WTC11 (cell line): ENCODE measurements around the gene TMEM88.

Source experiments
- CREB1 ChIP-seq: sonication (generic); formaldehyde crosslinking; IDR thresholded peaks from 2 replicates; pipeline ENCODE4 v1.8.0; 2023; ENCODE audit warnings: mild to moderate bottlenecking, missing genetic modification reagents
- ESRRA ChIP-seq: sonication (generic); formaldehyde crosslinking; IDR thresholded peaks from 2 replicates; pipeline ENCODE4 v1.8.1; 2022; ENCODE audit warnings: mild to moderate bottlenecking, missing genetic modification reagents, borderline replicate concordance
- FOXJ3 ChIP-seq: sonication (generic); formaldehyde crosslinking; IDR thresholded peaks from 2 replicates; pipeline ENCODE4 v1.9.0; 2021; ENCODE audit warnings: missing genetic modification reagents, mild to moderate bottlenecking, borderline replicate concordance
- JUN ChIP-seq: sonication (generic); formaldehyde crosslinking; IDR thresholded peaks from 2 replicates; pipeline ENCODE4 v1.8.0; 2023; ENCODE audit warnings: mild to moderate bottlenecking, missing genetic modification reagents
- MAX ChIP-seq: sonication (generic); formaldehyde crosslinking; IDR thresholded peaks from 2 replicates; pipeline ENCODE4 v1.8.0; 2022; ENCODE audit warnings: mild to moderate bottlenecking, missing genetic modification reagents
- RELA ChIP-seq: sonication (generic); formaldehyde crosslinking; IDR thresholded peaks from 2 replicates; pipeline ENCODE4 v1.8.1; 2022; ENCODE audit warnings: missing genetic modification reagents, mild to moderate bottlenecking, borderline replicate concordance
- SP1 ChIP-seq: sonication (generic); formaldehyde crosslinking; conservative IDR thresholded peaks from 2 replicates; pipeline ENCODE4 v1.8.1; 2022; ENCODE audit warnings: missing genetic modification reagents
- ZNF121 ChIP-seq: sonication (generic); formaldehyde crosslinking; IDR thresholded peaks from 2 replicates; pipeline ENCODE4 v1.8.0; 2023; ENCODE audit warnings: missing genetic modification reagents
- TF ChIP-seq, protein P1 (sequence below): fragments of 200-600 bp; IDR thresholded peaks from 2 replicates; pipeline ENCODE4 v1.8.0; 2022; ENCODE audit warnings: antibody characterized with exemption
- TF ChIP-seq, protein P2 (sequence below): sonication (generic); formaldehyde crosslinking; IDR thresholded peaks from 2 replicates; pipeline ENCODE4 v1.8.1; 2023; ENCODE audit warnings: mild to moderate bottlenecking, missing genetic modification reagents, moderate library complexity
- TF ChIP-seq, protein P3 (sequence below): fragments of 250-450 bp; sonication (Bioruptor Pico); IDR thresholded peaks from 2 replicates; pipeline ENCODE4 v2.1.2; 2022; ENCODE audit warnings: mild to moderate bottlenecking, moderate library complexity

GRCh38 chr17:7825206-7825990, 29.5 kb upstream of the TMEM88 start:
- TF ChIP-seq, protein P1, sequence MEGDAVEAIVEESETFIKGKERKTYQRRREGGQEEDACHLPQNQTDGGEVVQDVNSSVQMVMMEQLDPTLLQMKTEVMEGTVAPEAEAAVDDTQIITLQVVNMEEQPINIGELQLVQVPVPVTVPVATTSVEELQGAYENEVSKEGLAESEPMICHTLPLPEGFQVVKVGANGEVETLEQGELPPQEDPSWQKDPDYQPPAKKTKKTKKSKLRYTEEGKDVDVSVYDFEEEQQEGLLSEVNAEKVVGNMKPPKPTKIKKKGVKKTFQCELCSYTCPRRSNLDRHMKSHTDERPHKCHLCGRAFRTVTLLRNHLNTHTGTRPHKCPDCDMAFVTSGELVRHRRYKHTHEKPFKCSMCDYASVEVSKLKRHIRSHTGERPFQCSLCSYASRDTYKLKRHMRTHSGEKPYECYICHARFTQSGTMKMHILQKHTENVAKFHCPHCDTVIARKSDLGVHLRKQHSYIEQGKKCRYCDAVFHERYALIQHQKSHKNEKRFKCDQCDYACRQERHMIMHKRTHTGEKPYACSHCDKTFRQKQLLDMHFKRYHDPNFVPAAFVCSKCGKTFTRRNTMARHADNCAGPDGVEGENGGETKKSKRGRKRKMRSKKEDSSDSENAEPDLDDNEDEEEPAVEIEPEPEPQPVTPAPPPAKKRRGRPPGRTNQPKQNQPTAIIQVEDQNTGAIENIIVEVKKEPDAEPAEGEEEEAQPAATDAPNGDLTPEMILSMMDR, result no peak
- TF ChIP-seq CREB1 (no peak), JUN (CRISPR knock-in tag) (no peak), ESRRA (CRISPR knock-in tag) (no peak), SP1 (no peak), MAX (CRISPR knock-in tag) (no peak), FOXJ3 (CRISPR knock-in tag) (no peak), RELA (CRISPR knock-in tag) (no peak), ZNF121 (CRISPR knock-in tag) (no peak)
- TF ChIP-seq, protein P2, sequence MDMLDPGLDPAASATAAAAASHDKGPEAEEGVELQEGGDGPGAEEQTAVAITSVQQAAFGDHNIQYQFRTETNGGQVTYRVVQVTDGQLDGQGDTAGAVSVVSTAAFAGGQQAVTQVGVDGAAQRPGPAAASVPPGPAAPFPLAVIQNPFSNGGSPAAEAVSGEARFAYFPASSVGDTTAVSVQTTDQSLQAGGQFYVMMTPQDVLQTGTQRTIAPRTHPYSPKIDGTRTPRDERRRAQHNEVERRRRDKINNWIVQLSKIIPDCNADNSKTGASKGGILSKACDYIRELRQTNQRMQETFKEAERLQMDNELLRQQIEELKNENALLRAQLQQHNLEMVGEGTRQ (CRISPR knock-in tag), result no peak
- TF ChIP-seq, protein P3, sequence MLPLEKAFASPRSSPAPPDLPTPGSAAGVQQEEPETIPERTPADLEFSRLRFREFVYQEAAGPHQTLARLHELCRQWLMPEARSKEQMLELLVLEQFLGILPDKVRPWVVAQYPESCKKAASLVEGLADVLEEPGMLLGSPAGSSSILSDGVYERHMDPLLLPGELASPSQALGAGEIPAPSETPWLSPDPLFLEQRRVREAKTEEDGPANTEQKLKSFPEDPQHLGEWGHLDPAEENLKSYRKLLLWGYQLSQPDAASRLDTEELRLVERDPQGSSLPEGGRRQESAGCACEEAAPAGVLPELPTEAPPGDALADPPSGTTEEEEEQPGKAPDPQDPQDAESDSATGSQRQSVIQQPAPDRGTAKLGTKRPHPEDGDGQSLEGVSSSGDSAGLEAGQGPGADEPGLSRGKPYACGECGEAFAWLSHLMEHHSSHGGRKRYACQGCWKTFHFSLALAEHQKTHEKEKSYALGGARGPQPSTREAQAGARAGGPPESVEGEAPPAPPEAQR (CRISPR knock-in tag), result no peak
